Stimulated activated CD8-positive, alpha-beta memory T cell treated with anti-CD3 and anti-CD28 coated beads, Interleukin-7, amount 100 ng/mL, for 1 hour (primary cell): ENCODE data around the gene LFNG.
"Not testable (repeated sequence)": the region's sequence is repeated elsewhere in the genome, so short reads cannot be mapped to it uniquely, and the experiment has no call there.

ENCODE experiments used
- DNase-seq, 2 donors: peaks; one replicate each; pipeline ENCODE4 v3.0.0-alpha.2; 2020; ENCODE audit warnings: low read depth in 2 of 2

Gene LFNG

DNA sequence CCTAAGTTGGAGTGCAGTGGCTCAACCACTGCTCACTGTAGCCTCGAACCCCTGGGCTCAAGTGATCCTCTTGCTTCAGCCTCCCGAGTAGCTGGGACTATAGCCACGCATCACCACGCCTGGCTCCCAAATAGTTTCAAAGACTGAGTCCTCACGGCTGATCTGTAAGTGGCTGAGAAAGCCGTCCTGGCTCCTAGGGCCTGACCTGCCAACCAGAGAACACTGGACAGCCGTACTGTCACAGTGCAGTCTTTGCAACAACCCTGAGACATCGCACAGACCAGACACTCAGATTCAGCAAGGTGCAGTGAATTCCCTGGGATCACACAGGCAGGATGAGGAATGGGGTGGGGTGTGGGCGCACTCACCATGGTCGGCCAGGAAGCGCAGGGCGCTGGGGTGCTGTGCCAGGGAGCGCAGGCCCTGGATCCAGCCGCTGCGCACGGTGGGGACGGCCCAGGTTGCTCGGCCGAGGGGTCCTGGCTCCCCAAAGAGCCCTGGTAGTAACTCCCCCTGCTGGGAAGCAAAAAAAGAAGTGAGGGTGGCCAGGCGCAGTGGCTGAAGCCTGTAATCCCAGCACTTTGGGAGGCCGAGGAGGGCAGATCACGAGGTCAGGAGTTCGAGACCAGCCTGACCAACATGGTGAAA, 25.1 kb downstream of the LFNG start:
- no peak for DNase-seq

DNA sequence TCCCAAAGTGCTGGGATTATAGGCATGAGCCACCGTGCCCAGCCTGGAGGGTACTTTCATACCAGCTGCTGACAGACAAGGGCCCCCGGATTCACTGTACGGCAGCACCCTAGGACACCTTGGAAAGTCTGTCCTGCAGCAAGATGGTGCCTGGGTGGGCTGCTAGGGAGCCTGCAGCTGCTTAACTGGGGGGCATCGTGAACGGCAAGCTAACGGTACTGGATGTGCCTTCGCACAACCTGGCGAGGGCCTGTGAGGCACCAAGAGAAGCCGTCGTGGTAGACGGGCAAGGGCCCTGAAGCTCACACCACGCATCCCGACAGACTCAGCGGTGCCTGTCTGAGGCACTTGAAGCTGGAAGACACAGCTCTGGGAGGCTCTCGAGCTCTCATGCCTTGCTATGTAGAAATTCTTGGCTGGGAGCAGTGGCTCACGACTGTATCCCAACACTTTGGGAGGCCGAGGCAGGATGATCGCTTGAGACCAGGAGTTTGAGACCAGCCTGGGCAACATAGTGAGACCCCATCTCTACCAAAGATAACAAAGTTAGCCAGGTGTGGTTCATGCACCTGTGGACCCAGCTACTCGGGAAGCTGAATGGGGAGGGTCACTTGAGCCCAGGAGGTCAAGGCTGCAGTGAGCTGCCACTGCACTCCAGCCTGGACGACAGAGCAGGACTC, 26.3 kb downstream of the LFNG start:
- DNase-seq = no peak

DNA sequence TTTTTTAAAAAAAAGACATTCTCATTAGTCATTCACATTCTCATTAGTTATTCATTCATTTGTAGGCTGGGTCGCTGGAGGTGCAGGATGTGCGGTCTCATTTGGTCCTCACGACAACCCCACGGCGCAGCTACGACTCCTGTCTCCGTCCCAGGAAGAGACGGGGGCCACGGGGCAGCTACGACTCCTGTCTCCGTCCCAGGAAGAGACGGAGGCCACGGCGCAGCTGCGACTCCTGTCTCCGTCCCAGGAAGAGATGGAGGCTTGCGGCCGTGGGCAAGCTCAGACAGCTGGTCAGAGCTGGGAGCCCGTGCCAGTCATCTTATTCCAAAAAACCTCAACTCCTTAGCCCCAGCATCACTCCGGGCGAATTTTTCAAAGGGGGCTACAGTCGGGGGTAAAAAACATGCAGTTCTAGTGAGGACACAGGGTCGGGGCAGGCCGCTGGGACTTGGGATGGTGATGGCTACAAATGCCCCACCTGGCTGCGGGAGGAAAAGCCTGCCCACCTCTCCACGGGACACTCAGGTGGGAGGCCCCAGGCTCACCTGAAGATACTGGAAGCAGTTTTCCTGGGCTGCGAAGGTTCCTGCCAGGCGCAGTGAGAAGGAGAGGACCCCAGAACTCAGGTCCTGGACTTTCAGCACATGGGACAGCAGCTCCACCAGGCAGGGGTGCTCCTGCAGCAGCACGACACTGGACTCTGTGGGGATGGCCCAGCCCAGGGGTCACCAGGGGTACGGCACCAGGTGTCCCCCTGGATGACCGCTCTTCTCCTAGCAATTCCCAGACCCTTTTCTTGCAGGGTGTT, 27.4 kb downstream of the LFNG start:
- no peak for DNase-seq

DNA sequence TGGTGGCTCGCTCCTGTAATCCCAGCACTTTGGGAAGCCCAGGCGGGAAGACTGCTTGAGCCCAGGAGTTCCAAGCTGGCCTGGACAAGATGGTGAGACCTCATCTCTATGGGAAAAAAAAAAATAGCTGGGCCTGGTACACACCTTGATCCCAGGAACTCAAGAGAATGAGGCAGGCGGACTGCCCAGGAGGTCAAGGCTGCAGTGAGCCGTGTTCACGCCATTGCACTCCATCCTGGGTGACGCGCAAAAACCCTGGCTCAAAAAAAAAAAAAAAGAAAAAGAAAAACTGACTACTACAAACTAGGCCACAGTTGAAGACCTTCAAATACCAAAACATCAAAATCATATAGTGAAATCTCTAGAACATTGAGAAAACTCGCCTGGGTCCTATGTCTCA, 31.8 kb downstream of the LFNG start:
- no peak for DNase-seq

DNA sequence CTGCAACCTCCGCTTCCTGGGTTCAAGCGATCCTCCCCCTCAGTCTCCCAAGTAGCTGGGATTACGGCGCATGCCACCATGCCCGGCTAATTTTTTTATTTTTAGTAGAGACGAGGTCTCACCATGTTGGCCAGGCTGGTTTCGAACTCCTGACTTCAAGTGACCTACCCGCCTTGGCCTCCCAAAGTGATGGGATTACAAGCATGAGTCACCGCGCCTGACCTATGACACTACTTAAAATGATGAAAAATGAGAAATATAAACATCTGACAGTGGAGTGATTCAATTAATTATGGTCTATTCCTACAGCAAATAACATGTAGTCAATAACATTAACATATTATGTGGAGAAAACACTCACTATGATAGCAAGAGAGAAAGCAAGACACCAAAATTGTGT, 33.5 kb downstream of the LFNG start:
- DNase-seq = no peak

DNA sequence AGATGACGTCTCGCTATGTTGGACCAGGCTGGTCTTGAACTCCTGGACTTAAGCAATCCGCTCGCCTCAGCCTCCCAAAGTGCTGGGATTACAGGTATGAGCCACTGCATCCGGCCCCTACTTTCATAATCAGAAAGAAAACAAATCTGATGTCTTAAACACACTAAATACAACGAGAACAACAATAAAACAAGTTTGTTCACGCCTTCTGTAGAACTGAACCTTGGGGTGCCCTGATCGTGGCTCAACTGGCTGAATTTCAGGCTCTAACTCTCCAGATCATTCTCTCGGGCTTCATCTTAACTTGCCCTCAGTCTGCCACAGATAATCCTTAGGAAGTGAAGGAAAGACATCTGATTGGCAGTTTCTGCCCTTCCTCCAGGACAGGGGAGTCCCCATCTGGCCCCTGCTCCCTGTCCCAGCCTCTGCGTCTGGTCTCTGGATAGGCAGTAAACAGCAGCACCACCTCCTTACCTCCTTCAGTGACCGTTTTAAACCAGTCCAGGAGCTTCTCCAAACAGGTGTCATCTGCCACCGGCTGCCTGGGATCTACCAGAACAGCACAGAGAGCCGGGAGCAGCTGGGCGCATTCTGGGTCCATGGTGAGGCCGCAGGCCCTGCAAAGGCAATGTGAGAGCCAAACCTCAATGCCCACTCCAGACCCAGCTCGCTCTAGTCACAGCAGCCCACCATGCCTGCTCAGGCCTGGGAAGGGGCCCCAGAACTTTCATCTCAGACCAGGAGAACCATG, 34.4 kb downstream of the LFNG start:
- DNase-seq = no peak

DNA sequence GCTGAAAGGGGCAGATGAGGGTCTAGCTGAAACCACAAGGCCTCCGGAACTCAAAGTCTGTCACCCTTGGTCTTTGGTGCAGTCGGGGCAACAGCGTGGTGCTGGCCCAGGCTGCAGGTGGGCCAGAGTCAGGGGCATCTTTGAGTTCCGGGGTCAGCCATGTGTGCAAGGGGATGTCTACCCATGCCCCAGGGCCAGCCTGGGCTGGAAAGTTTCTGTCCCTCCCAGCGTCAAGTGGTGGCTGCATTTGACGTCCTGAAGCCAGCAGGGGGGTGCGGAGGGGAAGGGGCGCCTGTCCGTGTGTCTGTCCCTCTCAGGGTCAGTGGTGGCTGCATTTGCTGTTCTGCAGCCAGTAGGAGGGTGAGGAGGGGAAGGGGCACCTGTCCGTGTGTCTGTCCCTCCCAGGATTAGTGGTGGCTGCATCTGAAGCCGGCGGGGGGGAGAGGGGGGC, 35.1 kb downstream of the LFNG start:
- no peak for DNase-seq

DNA sequence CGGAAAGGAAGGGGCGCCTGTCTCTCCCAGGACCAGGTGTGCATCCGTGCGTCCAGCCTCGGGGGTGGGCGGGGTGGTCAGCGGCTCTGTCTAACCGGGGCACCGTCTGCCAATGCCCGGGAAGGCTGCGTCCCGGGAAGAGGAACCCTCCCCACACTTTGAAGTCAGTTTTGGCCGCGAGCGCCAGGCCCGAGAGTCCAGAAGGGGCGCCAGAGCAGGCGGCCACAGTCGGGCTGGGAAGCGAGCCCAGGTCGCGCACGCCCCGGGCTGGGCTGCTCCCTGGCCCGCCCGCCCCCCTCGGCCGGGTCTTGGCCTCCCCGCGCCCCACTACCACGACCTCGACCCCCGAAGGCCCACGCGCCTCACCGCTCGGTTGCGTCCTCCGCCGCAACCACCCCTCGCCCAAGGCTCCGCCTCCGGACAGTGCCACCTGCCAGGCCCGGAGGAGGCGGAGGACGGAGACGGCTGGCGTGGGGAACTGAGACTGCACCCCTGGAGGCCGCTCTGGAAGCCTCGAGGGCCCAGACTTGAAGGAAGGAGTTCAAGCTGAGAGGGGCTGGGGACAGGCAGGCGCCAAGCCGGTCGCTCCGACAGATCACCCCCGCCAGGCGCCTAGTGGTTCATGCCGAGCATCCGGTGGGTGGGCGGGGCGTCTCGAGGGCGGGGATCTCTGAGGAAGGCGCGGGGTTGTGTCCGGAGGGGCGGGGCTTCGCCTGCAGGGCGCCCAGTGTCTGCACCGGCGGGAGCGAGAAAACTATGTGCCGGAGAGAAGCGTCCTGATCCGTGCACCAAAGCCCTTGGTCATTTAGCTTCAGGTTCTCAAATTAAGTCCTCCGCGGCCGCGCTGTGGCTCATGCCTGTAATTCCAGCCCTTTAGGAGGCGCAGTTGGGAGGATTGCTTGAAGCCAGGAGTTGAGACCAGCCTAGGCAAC, 35.8 kb downstream of the LFNG start, which contains the start of gene BRAT1:
TSS of gene BRAT1 (minus strand) at position 404 of the 932 bp plus-strand sequence. CDS start 1,093 bp downstream, outside the sequence.
- peak; percentile 89 to 91 for DNase-seq

DNA sequence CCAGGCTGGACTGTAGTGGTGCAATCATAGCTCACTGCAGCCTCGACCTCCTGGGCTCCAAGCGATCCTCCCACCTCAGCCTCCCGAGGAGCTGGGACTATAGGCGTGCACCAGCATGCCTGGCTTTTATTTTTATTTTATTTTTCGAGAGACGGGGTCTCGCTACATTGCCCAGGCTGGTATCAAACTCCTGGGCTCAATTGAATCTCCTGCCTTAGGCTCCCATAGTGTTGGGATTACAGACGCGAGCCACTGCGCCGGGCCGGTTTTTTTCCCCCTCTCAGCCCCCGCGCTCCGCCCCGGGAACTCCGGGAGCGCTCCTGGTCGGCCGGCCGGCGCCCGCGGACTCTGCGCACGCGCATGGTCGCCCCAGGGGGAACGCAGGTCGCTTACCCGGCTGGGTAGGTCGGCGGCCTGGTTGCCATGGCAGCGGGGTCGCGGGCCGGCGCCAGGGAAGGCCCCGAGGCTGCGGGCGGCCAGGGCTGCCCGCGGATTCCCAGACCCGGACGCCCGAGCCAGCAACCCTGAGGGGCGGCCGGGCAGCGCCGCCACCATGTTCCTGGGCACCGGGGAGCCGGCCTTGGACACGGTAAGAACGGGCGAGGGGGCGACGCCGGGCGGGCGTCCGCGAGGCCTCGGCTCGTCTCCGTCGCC, 39.2 kb downstream of the LFNG start, which contains the start of gene IQCE:
TSS of gene IQCE (plus strand) at position 351 of the 654 bp plus-strand sequence. CDS start at position 554, 203 bp downstream.
- peak; percentile 85 to 86 for DNase-seq

DNA sequence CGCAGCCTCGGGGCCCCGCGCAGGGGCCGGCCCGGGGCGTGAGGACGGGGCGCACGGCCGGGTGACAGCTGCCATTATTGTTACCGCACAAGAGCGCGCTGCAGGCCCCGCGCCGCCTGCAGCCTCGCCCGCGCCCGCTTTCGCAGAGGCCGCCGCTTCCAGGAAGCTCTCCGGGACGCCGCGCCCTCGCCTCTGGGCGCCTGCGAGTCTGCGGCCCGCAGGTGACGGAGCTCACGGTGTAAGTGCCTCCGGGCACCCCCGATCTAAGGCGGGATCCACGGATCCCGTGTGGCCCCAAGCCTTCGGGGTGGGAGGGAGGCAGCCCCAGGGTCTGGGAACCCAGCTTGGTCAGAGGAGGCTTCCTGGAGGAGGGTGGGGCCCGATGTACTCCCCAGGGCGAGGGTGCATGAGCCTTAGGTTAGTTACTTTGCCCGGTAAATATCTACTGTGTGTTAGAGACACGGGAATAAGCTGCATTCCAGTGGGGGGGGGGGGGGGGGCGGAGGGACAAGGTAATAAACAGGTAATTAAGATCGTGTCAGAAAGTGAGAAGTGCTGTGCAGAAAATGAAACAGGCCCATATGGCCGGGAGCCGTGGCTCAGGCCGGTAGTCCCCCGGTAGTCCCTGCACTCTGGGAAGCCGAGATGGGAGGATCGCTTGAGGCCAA, 39.8 kb downstream of the LFNG start:
- DNase-seq = no peak

DNA sequence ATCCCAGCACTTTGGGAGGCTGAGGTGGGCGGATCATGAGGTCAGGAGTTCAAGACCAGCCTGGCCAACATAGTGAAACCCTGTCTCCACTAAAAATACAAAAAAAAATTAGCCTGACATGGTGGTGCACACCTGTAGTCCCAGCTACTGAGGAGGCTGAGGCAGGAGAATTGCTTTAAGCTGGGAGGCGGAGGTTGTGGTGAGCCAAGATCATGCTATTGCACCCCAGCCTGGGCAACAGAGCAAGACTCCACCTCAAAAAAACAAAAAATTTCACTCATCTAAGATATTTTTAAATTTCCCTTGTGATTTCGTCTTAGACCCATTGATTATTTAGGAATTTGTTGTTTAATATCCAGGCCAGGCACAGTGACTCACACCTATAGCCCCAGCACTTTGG, 44.4 kb downstream of the LFNG start:
- not testable (repeated sequence) for DNase-seq

DNA sequence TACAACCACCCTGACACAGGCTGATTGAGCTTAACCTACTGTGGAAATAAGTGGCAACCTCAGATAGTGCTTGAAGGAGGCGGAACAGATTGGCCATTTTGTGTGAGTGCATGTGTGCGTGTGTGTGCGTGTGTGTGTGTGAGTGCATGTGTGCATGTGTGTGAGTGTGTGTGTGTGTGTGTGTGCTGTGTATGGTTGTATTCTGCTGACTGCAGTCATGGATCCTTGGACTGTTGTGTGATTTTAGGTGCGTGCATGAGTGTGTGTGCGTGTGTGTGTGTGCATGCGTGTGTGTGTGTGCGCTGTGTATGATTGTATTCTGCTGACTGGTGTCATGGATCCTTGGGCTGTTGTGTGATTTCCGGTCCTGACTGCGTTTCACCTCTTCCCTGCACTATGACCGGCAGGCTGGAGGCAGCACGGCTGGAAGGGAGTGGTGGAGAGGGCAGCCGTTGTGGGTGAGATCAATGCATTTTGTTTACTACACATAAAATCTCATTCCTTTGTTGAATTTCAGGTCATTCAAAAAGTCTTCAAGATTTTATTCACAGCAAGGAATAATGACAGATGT, 45.5 kb downstream of the LFNG start:
- DNase-seq = no peak

DNA sequence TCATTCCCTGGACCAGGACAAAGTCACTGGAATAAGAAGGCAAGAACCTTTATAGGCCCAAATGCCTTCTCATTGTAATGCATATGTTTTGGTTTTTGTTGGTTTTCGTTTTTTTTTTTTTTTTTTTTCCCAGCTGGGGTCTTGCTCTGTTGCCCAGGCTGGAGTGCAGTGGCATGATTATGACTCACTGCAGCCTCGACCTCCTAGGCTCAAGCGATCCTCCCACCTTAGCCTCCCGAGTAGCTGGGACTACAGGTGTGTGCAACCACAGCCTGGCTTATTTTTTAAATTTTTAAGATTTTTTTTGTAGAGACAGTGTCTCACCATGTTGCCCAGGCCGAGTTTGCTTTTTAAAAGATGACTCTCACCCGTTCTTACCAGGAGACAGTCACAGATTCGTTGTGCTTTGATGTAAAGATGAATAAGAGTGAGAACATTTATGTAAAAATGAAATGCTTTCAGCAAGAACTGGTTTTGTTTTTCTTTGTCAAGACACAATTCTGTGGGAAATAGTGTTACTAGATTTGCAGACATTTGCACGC, 46.8 kb downstream of the LFNG start:
- DNase-seq = no peak

DNA sequence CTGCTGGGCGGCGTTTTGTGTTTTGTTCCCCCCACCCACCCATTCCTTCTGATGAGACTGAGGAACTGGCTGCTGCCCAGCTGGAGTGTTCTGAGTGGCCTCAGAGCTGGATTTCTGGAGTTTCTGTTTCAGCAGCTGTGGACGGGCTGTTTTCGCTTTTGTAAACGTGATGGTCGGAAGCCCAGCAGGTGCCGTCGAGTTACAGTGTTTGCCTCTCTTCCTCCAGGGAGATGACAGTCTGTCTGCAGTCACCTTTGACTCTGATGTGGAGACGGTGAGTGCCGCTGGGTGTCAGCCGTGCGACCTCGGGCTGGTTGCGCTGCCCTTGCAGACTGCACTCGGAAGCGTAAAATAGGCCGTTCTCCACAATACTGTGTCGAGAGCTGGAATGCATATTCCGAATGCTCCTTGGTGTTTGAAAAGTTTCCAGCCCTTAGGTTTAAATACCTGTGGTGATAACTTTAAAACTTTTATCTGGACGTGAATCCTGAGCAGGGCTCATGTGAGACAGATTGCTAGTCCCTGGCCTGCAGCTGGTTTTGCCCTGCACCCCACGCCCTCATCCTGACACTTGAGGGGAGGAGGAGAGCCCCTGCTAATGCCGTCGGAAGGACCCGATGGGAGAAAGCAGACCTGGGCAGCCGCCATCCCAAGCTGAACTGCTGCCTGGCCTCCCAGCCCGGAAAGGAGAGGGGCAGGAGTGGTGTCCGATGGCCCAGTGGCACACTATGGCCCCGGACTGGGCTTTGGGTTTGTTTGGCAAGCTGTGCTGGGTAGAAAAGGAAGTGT, 47.5 kb downstream of the LFNG start:
- no peak for DNase-seq

DNA sequence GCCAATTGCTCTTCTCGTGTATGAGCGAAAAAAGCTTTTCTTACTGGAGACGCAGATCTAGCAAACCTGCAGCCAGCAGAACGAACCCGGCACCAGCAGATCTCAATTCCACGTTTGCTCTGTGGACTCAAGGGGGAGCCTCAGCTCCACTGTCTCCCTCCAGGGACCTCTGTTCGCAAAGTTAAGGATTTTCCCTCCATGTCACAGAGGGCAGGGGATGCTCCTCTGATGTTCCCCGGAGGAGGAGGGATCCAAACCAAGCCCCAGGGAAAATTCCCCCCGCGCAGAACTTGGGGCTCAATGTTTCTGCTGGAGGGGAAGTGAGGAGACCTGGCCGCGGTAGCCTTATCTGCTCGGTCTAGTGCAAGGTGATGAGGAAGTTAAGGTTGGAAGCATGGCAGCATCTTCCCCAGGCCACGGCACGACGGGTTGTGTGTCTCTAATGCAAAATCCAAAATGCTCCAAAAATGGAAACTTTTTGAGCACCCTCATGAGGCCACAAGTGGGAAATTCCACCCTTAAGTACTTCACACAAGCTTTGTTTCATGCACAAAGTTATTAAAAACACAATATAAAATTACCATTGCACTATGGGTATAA, 48.2 kb downstream of the LFNG start:
- DNase-seq = no peak

DNA sequence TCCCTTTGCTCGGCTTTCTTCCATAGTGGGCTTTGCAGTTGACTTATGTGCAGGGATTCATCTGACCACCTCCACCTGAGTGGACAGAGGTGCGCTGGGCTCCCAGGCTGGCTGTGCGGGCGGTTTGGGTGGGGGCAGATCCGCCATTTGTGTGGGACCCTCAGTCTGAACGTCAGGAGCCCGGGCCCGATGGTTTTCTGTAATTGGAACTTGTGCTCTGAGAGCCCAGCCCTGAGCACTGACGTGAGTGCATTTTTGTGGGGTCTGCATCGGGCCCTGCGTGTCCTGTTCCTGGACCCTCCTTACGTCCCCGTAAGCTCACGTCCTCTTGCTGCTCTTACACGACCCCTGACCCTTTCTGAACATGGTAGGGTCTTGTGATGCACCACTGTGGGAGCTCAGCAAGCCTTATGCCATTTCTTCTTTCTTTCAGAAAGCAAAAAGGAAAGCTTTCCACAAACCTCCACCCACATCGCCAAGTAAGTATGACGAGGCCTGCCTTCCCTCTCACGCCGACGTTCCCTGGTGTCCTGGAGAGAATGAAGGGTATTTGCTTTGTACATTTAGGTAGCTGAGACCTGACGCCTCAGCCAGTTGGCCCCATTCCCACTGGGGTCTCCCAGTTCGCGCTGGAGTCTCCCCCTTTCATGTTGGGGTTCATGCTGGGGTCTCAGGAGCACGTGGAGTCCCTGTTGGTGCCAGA, 49.1 kb downstream of the LFNG start:
- DNase-seq = no peak

DNA sequence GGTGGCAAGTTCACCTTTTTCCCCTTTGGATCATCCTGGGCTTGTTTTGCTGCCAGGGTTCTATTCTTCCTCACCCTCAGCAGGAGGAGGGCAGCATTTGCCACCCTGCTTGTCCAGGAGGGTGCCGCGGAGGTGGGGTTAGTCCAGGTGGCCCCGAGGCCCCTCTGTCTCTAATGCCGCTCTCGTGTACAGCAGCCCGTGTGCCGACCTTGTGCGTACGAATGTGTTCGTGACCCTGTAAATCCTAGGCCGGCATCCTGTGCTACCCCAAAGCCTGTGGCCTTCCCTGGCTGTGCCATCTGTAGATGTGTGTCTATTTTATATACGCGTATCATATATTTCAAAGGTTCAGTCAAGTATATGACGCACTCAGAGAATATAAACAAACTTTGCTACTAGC, 49.8 kb downstream of the LFNG start:
- DNase-seq = no peak
